GM19324 (cell line): ENCODE measurements around the gene JAK3.
"Not testable (repeated sequence)": the region's sequence is repeated elsewhere in the genome, so short reads cannot be mapped to it uniquely, and the experiment has no call there.

ENCODE experiments used
- ATAC-seq: cut with Tn5 transposase; IDR thresholded peaks from one replicate; pipeline ENCODE4 v1.9.1; 2021; ENCODE audit warnings: mild to moderate bottlenecking, moderate library complexity; ENCODE audit not compliant: unreplicated experiment, low FRiP score

The JAK3 gene

GRCh38 chr19:17811103-17811502 is 36.7 kb downstream of the JAK3 start:
- no peak for ATAC-seq

GRCh38 chr19:17807731-17808316 is 40.0 kb downstream of the JAK3 start:
- ATAC-seq, result no peak

GRCh38 chr19:17806945-17807344 is 40.8 kb downstream of the JAK3 start:
- ATAC-seq, result no peak

- ATAC-seq, result no peak
Measured at GRCh38 chr19:17805427-17805826, 42.4 kb downstream of the JAK3 start.

GRCh38 chr19:17803264-17803896 is 44.4 kb downstream of the JAK3 start:
- no peak for ATAC-seq

GRCh38 chr19:17802137-17802858 is 45.5 kb downstream of the JAK3 start:
- ATAC-seq, result no peak

- not testable (repeated sequence) for ATAC-seq
Measured at GRCh38 chr19:17798599-17798998, 49.2 kb downstream of the JAK3 start.

GRCh38 chr19:17797424-17798201 is 50.2 kb downstream of the JAK3 start:
- ATAC-seq, result no peak

- ATAC-seq, result no peak
Measured at GRCh38 chr19:17796838-17797423, 50.9 kb downstream of the JAK3 start.

- ATAC-seq, result no peak
Measured at GRCh38 chr19:17796013-17796837, 51.6 kb downstream of the JAK3 start.

- no peak for ATAC-seq
Measured at GRCh38 chr19:17795495-17795856, 52.3 kb downstream of the JAK3 start.

GRCh38 chr19:17794731-17795494 is 52.9 kb downstream of the JAK3 start, which contains the start of gene B3GNT3:
Gene B3GNT3, plus strand, starts transcription at chr19:17795138. Its CDS starts 12,670 bp downstream, at chr19:17807808.
- no peak for ATAC-seq

GRCh38 chr19:17794412-17794730 is 53.4 kb downstream of the JAK3 start:
- ATAC-seq, result no peak

- no peak for ATAC-seq
Measured at GRCh38 chr19:17790059-17790780, 57.6 kb downstream of the JAK3 start.

- ATAC-seq, result no peak
Measured at GRCh38 chr19:17788632-17789031, 59.1 kb downstream of the JAK3 start.

GRCh38 chr19:17787274-17787913 is 60.4 kb downstream of the JAK3 start:
- ATAC-seq, result no peak

- no peak for ATAC-seq
Measured at GRCh38 chr19:17784201-17785008, 63.4 kb downstream of the JAK3 start.
